GM12878 (cell line): ENCODE data around the gene XRRA1. TPM values are rescaled to one million over a fixed set of nuclear protein-coding genes. Genes with fewer than 3 reads are reported as not detected.

ENCODE experiments used
- ATAC-seq: fragments of 200-7000 bp; cut with Tn5 transposase; 3 replicates; pipeline ENCODE4 v1.9.1; 2020; ENCODE audit warnings: mild to moderate bottlenecking, moderate library complexity
- BruUV-seq: library from RNA; stranded (reverse); fragments of 400-500 nt; replicated peaks from 2 replicates; lab custom pipeline; 2021; lab: Mats Ljungman, UMichigan
- CTCF ChIA-PET: fragments of 300-600 bp; sonication (Branson Sonifier 250); formaldehyde crosslinking; extraction: SDS; loops from one replicate; lab custom pipeline; 2021; ENCODE audit warnings: inconsistent platforms; lab: Yijun Ruan, JAX
- POLR2A ChIA-PET: fragments of 350-600 bp; formaldehyde crosslinking; extraction: SDS; loops from one replicate; lab custom pipeline; 2021; ENCODE audit warnings: inconsistent platforms; lab: Charles Lee
- RAD21 ChIA-PET: fragments of 300-600 bp; sonication (Branson Sonifier 250); formaldehyde crosslinking; loops from one replicate; lab custom pipeline; 2023; ENCODE audit warnings: antibody characterized with exemption; ENCODE audit not compliant: unreplicated experiment; lab: Charles Lee
- SMC1A ChIA-PET: fragments of 300-600 bp; sonication (Branson Sonifier 250); formaldehyde crosslinking; loops from one replicate; lab custom pipeline; 2023; ENCODE audit not compliant: unreplicated experiment, uncharacterized antibody; lab: Charles Lee
- DNase-seq: peaks from one replicate; pipeline ENCODE4 v3.0.0-alpha.2; 2011; ENCODE audit warnings: low read depth, low spot score
- FAIRE-seq: peaks from 3 replicates; lab custom pipeline; 2011; peaks lifted over from hg19 to GRCh38; lab: Jason Lieb, UNC
- H2AFZ ChIP-seq: 2 replicates; pipeline ENCODE4 v1.6.0; 2011; ENCODE audit warnings: low read depth, low read length, control low read depth; ENCODE audit not compliant: control insufficient read depth
- H3K27ac ChIP-seq: 2 replicates; pipeline ENCODE4 v1.5.1; 2011; ENCODE audit warnings: control low read depth; ENCODE audit not compliant: control insufficient read depth, insufficient read depth
- H3K27me3 ChIP-seq, 2 experiments: replicated peaks in 1 of 2; 2 replicates each; pipeline versions ENCODE4 v1.6.0 to v1.6.1; 2011; ENCODE audit warnings: low read length in 1 of 2; ENCODE audit not compliant: control insufficient read depth in 2 of 2, insufficient read depth in 2 of 2
- H3K36me3 ChIP-seq, 2 experiments: 2 replicates each; pipeline ENCODE4 v1.5.1; 2011; ENCODE audit warnings: low read length in 1 of 2; ENCODE audit not compliant: control insufficient read depth in 2 of 2, insufficient read depth in 2 of 2
- H3K4me1 ChIP-seq: 2 replicates; pipeline ENCODE4 v1.6.1; 2011; ENCODE audit warnings: mild to moderate bottlenecking, low read length, moderate library complexity, mixed read lengths; ENCODE audit not compliant: control insufficient read depth, insufficient read depth
- H3K4me2 ChIP-seq: 2 replicates; pipeline ENCODE4 v1.6.0; 2011; ENCODE audit warnings: control low read depth; ENCODE audit not compliant: control insufficient read depth, insufficient read depth
- H3K4me3 ChIP-seq: fragments of 200-600 bp; sonication (generic); 2 replicates; pipeline ENCODE4 v1.5.1; 2016
- H3K79me2 ChIP-seq: 2 replicates; pipeline ENCODE4 v1.6.0; 2011; ENCODE audit warnings: low read length; ENCODE audit not compliant: control insufficient read depth, insufficient read depth
- H3K9ac ChIP-seq: 2 replicates; pipeline ENCODE4 v1.8.0; 2011; ENCODE audit warnings: low read length, control low read depth, mixed read lengths; ENCODE audit not compliant: control insufficient read depth, insufficient read depth
- H3K9me3 ChIP-seq: replicated peaks from 3 replicates; pipeline ENCODE4 v1.5.1; 2011; ENCODE audit warnings: mild to moderate bottlenecking, low read length; ENCODE audit not compliant: control insufficient read depth, insufficient read depth
- H4K20me1 ChIP-seq: 2 replicates; pipeline ENCODE4 v1.6.0; 2011; ENCODE audit not compliant: control insufficient read depth, insufficient read depth
- ELK1 ChIP-seq: IDR thresholded peaks from 2 replicates; pipeline ENCODE4 v1.6.1; 2012; ENCODE audit warnings: low read depth, low read length, improper control_type of control experiment
- FOS ChIP-seq: IDR thresholded peaks from 3 replicates; pipeline ENCODE4 v1.6.1; 2011; ENCODE audit warnings: borderline replicate concordance; ENCODE audit not compliant: insufficient read length; ENCODE audit errors: extremely low read depth
- GABPA ChIP-seq: IDR thresholded peaks from 2 replicates; pipeline ENCODE4 v1.6.1; 2014; ENCODE audit warnings: antibody characterized with exemption, low read depth, mild to moderate bottlenecking, inconsistent platforms
- MAX ChIP-seq: IDR thresholded peaks from 2 replicates; pipeline ENCODE4 v1.6.1; 2012; ENCODE audit warnings: low read depth, low read length, improper control_type of control experiment
- NKRF ChIP-seq: fragments of 450-650 bp; conservative IDR thresholded peaks from 2 replicates; pipeline ENCODE4 v1.6.1; 2017; ENCODE audit warnings: mild to moderate bottlenecking, moderate library complexity
- POLR2A ChIP-seq: IDR thresholded peaks from 2 replicates; pipeline ENCODE4 v1.6.1; 2011; ENCODE audit warnings: low read depth, mild to moderate bottlenecking, low read length
- SMARCA5 ChIP-seq: fragments of 450-650 bp; IDR thresholded peaks from 2 replicates; pipeline ENCODE4 v1.6.1; 2017; ENCODE audit warnings: mild to moderate bottlenecking
- WGBS: methylation state at CpG from one replicate; pipeline ENCODE4 v1.1.6; 2016; ENCODE audit warnings: low lambda C conversion rate; ENCODE audit not compliant: insufficient replicate concordance, insufficient coverage; ENCODE audit errors: missing lambda C conversion rate; 5-methylcytosine and 5-hydroxymethylcytosine counted together
- in situ Hi-C: fragments of 300-500 bp; cut with MboI; formaldehyde crosslinking; loops from 9 replicates; pipeline ENCODE4 v1.14.3; 2018; ENCODE audit warnings: mixed read lengths
- intact Hi-C: fragments of 100-400 bp; cut with micrococcal nuclease; formaldehyde crosslinking; loops from one replicate; pipeline ENCODE4 v1.14.2; 2022; ENCODE audit not compliant: unreplicated experiment
- polyA plus RNA-seq, 11 experiments: library from polyadenylated mRNA; depleted of rRNA in 4 of 11; unstranded in 6 of 11; stranded (reverse) in 5 of 11; fragments of >200 nt; fragmentation: Nextera tagmentation in 4 of 11; fragmentation: Illumina TruSeq in 1 of 11; extraction: Ambion mirVana in 4 of 11; extraction: Trizol in 1 of 11; gene quantifications; 1 replicate in 1 of 11; 2 replicates in 10 of 11; pipeline versions ENCODE4 v1.2.1 to v1.2.3, GENCODE V29; 2011 to 2016; ENCODE audit warnings: inconsistent platforms in 2 of 11, missing spikeins in 2 of 11, low read depth in 1 of 11
- total RNA-seq, 4 experiments: library from RNA; depleted of rRNA in 3 of 4; stranded (reverse); fragments of >200 nt in 3 of 4; fragmentation: Illumina TruSeq in 1 of 4; extraction: Trizol in 1 of 4; gene quantifications; 2 replicates each; pipeline versions ENCODE4 v1.2.1 to v1.2.3, GENCODE V29; 2013 to 2021

Gene XRRA1
- total and polyA plus RNA-seq, 10 of the 15 experiments (the other 5 are each of a cell fraction or from before 2014, with no cell fraction given), result 2.5 to 8.8 (median 4.6) TPM

- 20% methylated on average over 2 of the region's 2 CpGs for WGBS
- BruUV-seq, result no TSS peak
- DNase-seq, result no peak
- SMC1A ChIA-PET, result interaction anchor here (0.7 to 2.5 kb wide), 4 partner anchors 10 to 40 kb away, joined by 3 to 9 read pairs (median 4); partner anchors contain the start of gene NEU3
- ATAC-seq, result no peak
- H3K27ac ChIP-seq, result peak overlapping the region; percentile 92
- CTCF ChIA-PET, result interaction anchor here (0.7 to 1.9 kb wide), 7 partner anchors 10 to 98 kb away, joined by 3 to 7 read pairs (median 4); partner anchors contain the start of gene NEU3
- no peak overlapping the region for H2AFZ ChIP-seq
- peak overlapping the region; percentile 88; the same call in 1 of the 2 replicates for H3K4me3 ChIP-seq
- H3K36me3 ChIP-seq, result peaks cover 0 to 12% of the 10 kb centered on the region in 2 experiments; a peak in 2 of 4 replicates
- no peaks in the 10 kb centered on the region for H3K27me3 ChIP-seq
- in situ Hi-C loops, result no loop called here
- peaks cover 94% of the 10 kb centered on the region for H3K79me2 ChIP-seq
- POLR2A ChIA-PET, result interaction anchor here (0.6 to 1.8 kb wide), 3 partner anchors 11 to 966 kb away, joined by 3 to 5 read pairs (median 3); no protein-coding TSS in a partner anchor
- H3K9me3 ChIP-seq, result no peaks in the 10 kb centered on the region; the same call in 2 of the 3 replicates
- no peak for TF ChIP-seq POLR2A
- no peak for TF ChIP-seq FOS
- TF ChIP-seq GABPA, result no peak
- no peak for TF ChIP-seq ELK1
- no peak for TF ChIP-seq SMARCA5
- no peak for TF ChIP-seq MAX
- no peak for TF ChIP-seq NKRF
- H3K4me1 ChIP-seq, result peaks cover 35% of the 10 kb centered on the region
- H3K4me2 ChIP-seq, result peak overlapping the region; percentile 91
- RAD21 ChIA-PET, result interaction anchor here (0.9 to 1.5 kb wide), 2 partner anchors 37 to 40 kb away, joined by 3 to 5 read pairs; partner anchors contain the start of gene NEU3
- no peak overlapping the region for H3K9ac ChIP-seq
- intact Hi-C loops, result no loop called here
- peaks cover 8% of the 10 kb centered on the region; the same call in 1 of the 2 replicates for H4K20me1 ChIP-seq
- no peak for FAIRE-seq
Measured at GRCh38 chr11:74952752-74953151, 3.9 kb upstream of the XRRA1 start.
